Measurements from ENCODE around the gene IBTK. TPM values are rescaled to one million over a fixed set of nuclear protein-coding genes. Genes with fewer than 3 reads are reported as not detected.
"Not testable (repeated sequence)": the region's sequence is repeated elsewhere in the genome, so short reads cannot be mapped to it uniquely, and the experiment has no call there.

The IBTK gene
- total and polyA plus RNA-seq, 2 donors from 2014 or later: 17.2 to 38.4 TPM

DNA sequence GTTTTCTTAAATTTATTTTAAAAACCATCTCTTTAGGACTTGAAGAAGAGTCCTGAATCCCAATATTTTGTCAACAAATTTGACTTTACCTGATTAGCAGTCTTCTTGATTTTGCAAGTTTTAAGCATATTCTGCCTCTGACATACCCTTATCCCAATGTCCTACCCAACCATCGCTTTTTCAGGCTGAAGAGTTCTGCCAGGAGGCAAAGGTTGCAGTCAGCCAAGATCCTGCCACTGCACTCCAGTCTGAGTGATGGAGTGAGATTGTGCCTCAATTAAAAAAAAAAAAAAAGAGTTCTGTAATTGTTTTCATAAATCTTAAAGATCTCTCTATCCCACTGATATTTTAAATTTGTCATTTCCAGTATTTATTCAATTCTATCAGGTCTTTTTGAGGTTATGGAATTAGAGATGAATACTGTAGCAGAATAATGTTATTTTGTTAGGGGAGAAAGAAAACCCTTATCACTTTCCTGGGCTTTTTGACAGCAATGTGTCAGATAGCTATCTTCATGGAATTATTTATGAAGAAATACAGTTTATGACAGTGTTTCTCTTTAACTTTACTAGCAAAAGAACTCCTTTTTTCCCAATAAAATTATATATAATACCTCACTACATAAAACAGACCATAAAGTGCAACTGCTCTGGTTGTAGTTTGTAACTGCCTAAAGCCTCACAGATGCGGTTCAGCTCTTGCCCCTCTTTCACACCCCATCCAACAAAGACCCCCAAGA, 78.2 kb downstream of the IBTK start:
- TF ChIP-seq, protein P1, sequence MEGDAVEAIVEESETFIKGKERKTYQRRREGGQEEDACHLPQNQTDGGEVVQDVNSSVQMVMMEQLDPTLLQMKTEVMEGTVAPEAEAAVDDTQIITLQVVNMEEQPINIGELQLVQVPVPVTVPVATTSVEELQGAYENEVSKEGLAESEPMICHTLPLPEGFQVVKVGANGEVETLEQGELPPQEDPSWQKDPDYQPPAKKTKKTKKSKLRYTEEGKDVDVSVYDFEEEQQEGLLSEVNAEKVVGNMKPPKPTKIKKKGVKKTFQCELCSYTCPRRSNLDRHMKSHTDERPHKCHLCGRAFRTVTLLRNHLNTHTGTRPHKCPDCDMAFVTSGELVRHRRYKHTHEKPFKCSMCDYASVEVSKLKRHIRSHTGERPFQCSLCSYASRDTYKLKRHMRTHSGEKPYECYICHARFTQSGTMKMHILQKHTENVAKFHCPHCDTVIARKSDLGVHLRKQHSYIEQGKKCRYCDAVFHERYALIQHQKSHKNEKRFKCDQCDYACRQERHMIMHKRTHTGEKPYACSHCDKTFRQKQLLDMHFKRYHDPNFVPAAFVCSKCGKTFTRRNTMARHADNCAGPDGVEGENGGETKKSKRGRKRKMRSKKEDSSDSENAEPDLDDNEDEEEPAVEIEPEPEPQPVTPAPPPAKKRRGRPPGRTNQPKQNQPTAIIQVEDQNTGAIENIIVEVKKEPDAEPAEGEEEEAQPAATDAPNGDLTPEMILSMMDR (IDR thresholded peaks at IDR 0.05; ENCODE audit: borderline replicate concordance, extremely low read depth, insufficient read depth): no peak

DNA sequence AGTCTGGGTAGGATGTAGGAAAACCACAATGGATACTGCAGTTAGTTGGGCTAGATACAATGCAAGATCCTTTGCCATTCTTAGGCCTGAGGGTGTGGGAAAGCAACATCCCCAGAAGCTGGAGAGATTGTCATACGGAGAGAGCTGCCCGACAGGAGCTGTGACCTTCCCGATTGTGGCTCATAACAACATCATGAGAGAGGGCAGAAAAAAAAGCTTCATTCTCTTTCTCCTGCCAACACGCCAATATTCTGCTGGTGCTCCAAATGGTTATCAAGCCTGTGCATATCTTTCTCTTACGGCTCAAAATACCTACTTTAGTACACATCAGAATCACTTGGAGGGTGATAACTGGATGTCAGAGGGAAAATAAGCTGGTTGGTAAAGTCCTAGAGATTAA, 81.1 kb downstream of the IBTK start:
- intact Hi-C loops (cut with DNase I): no loop called here
- Histone ChIP-seq H3K9me3 (ENCODE audit: control insufficient read depth in 2 of 3, insufficient read depth in 1 of 3, low read length in 3 of 3) (no peaks in the 10 kb centered on the region), H3K4me1 (ENCODE audit: control insufficient read depth in 2 of 3, insufficient read depth in 2 of 3, low read depth in 1 of 3, low read length in 3 of 3) (no peaks in the 10 kb centered on the region), H3K4me3 (ENCODE audit: low read length in 3 of 3) (no peak overlapping the region), H3K27ac (ENCODE audit: low read depth in 2 of 2, low read length in 2 of 2) (no peak overlapping the region), H3K9ac (ENCODE audit: low read length in 3 of 3) (no peak overlapping the region), H3K36me3 (ENCODE audit: control insufficient read depth in 2 of 3, insufficient read depth in 3 of 3, low read length in 3 of 3) (peaks cover 0 to 7% (median 4%) of the 10 kb centered on the region in 3 donors), H3K27me3 (ENCODE audit: control insufficient read depth, insufficient read depth, low read length) (no peaks in the 10 kb centered on the region)
- no peak for DNase-seq
- FAIRE-seq: no peak
- TF ChIP-seq, protein P1 (IDR thresholded peaks at IDR 0.05; ENCODE audit: borderline replicate concordance, extremely low read depth, insufficient read depth): no peak

More for the DNA sequence above, 78.2 kb downstream of the IBTK start:
- peaks cover 0 to 17% (median 7%) of the 10 kb centered on the region in 3 donors for H3K36me3 ChIP-seq (ENCODE audit: control insufficient read depth in 2 of 3, insufficient read depth in 3 of 3, low read length in 3 of 3)
- no peak for DNase-seq
- no peak overlapping the region for H3K4me3 ChIP-seq (ENCODE audit: low read length in 3 of 3)
- intact Hi-C loops (cut with DNase I): no loop called here
- H3K4me1 ChIP-seq (ENCODE audit: control insufficient read depth in 2 of 3, insufficient read depth in 2 of 3, low read depth in 1 of 3, low read length in 3 of 3): no peaks in the 10 kb centered on the region
- H3K27me3 ChIP-seq (ENCODE audit: control insufficient read depth, insufficient read depth, low read length): no peaks in the 10 kb centered on the region
- no peaks in the 10 kb centered on the region for H3K9me3 ChIP-seq (ENCODE audit: control insufficient read depth in 2 of 3, insufficient read depth in 1 of 3, low read length in 3 of 3)
- no peak overlapping the region for H3K27ac ChIP-seq (ENCODE audit: low read depth in 2 of 2, low read length in 2 of 2)
- no peak overlapping the region for H3K9ac ChIP-seq (ENCODE audit: low read length in 3 of 3)
- no peak for FAIRE-seq

DNA sequence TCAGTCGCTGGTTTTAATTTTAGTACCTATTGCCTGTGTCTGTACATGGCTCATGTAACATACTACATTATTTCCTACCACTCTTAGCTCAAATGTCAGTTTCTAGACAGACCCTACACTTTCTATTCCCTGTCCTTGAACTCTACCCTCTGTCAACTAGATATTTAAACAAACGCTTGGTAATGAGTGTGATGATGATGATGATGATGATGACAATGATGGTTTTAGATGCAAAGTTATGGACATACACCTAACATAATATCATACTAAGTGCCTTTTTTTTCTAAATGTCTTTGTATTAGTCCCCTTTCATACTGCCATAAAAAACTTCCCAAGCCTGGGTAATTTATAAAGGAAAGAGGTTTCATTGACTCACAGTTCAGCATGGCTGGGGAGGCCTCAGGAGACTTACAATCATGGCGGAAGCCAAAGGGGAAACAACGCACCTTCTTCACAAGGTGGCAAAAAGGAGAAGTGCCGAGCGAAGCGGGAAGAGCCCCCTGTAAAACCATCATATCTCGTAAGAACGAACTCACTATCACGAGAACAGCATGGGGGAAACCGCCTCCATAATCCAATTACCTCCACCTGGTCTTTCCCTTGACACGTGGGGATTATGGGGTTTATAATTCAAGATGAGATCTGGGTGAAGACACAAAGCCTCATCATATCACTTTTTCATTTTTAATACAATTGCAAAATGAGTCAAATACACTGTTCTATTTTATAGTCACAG, 87.1 kb downstream of the IBTK start:
- no peak for FAIRE-seq
- TF ChIP-seq, protein P1 (IDR thresholded peaks at IDR 0.05; ENCODE audit: borderline replicate concordance, extremely low read depth, insufficient read depth): no peak
- intact Hi-C loops (cut with DNase I): no loop called here

DNA sequence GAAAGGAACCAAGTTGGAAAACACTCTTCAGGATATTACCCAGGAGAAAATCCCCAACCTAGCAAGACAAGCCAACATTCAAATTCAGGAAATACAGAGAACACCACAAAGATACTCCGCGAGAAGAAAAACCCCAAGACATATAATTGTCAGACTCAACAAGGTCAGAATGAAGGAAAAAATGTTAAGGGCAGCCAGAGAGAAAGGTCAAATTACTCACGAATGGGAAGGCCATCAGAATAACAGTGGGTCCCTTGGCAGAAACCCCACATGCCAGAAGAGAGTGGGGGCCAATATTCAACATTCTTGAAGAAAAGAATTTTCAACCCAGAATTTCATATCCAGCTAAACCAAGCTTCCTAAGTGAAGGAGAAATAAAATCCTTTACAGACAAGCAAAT, 94.8 kb downstream of the IBTK start:
- H3K4me1 ChIP-seq (ENCODE audit: control insufficient read depth in 2 of 3, insufficient read depth in 2 of 3, low read depth in 1 of 3, low read length in 3 of 3); H3K27ac ChIP-seq (ENCODE audit: low read depth in 2 of 2, low read length in 2 of 2); intact Hi-C loops (cut with DNase I); H3K27me3 ChIP-seq (ENCODE audit: control insufficient read depth, insufficient read depth, low read length); H3K9me3 ChIP-seq (ENCODE audit: control insufficient read depth in 2 of 3, insufficient read depth in 1 of 3, low read length in 3 of 3); H3K9ac ChIP-seq (ENCODE audit: low read length in 3 of 3); DNase-seq; H3K4me3 ChIP-seq (ENCODE audit: low read length in 3 of 3); H3K36me3 ChIP-seq (ENCODE audit: control insufficient read depth in 2 of 3, insufficient read depth in 3 of 3, low read length in 3 of 3); FAIRE-seq: not testable (repeated sequence)

More for the DNA sequence above, 87.1 kb downstream of the IBTK start:
- no peak overlapping the region for H3K4me3 ChIP-seq (ENCODE audit: low read length in 3 of 3)
- H3K9me3 ChIP-seq (ENCODE audit: control insufficient read depth in 2 of 3, insufficient read depth in 1 of 3, low read length in 3 of 3): no peaks in the 10 kb centered on the region
- no peak overlapping the region for H3K27ac ChIP-seq (ENCODE audit: low read depth in 2 of 2, low read length in 2 of 2)
- DNase-seq: no peak
- H3K9ac ChIP-seq (ENCODE audit: low read length in 3 of 3): no peak overlapping the region
- H3K36me3 ChIP-seq (ENCODE audit: control insufficient read depth in 2 of 3, insufficient read depth in 3 of 3, low read length in 3 of 3): no peaks in the 10 kb centered on the region
- no peaks in the 10 kb centered on the region for H3K27me3 ChIP-seq (ENCODE audit: control insufficient read depth, insufficient read depth, low read length)
- H3K4me1 ChIP-seq (ENCODE audit: control insufficient read depth in 2 of 3, insufficient read depth in 2 of 3, low read depth in 1 of 3, low read length in 3 of 3): no peaks in the 10 kb centered on the region

DNA sequence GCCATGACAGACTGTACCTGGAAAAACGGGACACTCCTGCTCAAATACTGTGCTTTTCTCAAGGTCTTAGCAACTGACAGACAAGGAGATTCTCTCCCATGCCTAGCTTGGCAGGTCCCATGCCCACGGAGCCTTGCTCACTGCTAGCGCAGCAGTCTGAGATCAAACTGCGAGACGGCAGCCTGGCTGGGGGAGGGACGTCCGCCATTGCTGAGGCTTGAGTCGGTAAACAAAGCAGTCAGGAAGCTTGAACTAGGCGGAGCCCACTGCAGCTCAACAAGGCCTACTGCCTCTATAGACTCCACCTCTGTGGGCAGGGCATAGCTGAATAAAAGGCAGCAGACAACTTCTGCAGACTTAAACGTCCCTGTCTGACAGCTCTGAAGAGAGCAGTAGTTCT, 96.4 kb downstream of the IBTK start:
- not testable (repeated sequence) for DNase-seq; FAIRE-seq; H3K9me3 ChIP-seq (ENCODE audit: control insufficient read depth in 2 of 3, insufficient read depth in 1 of 3, low read length in 3 of 3)

More for the DNA sequence above, 96.4 kb downstream of the IBTK start:
- H3K9ac ChIP-seq (ENCODE audit: low read length in 3 of 3); H3K27ac ChIP-seq (ENCODE audit: low read depth in 2 of 2, low read length in 2 of 2); intact Hi-C loops (cut with DNase I); H3K4me1 ChIP-seq (ENCODE audit: control insufficient read depth in 2 of 3, insufficient read depth in 2 of 3, low read depth in 1 of 3, low read length in 3 of 3); H3K36me3 ChIP-seq (ENCODE audit: control insufficient read depth in 2 of 3, insufficient read depth in 3 of 3, low read length in 3 of 3); H3K27me3 ChIP-seq (ENCODE audit: control insufficient read depth, insufficient read depth, low read length); H3K4me3 ChIP-seq (ENCODE audit: low read length in 3 of 3): not testable (repeated sequence)
